CD4-positive, alpha-beta T cell (primary cell): ENCODE results near the gene SPIN1. TPM values are rescaled to one million over a fixed set of nuclear protein-coding genes. Genes with fewer than 3 reads are reported as not detected.
"Not testable (repeated sequence)": the region's sequence is repeated elsewhere in the genome, so short reads cannot be mapped to it uniquely, and the experiment has no call there.

Experiments
- ATAC-seq: fragments of 200-7000 bp; cut with Tn5 transposase; one replicate; pipeline ENCODE4 v1.10.0; 2022; ENCODE audit warnings: mild to moderate bottlenecking; ENCODE audit not compliant: poor library complexity
- CTCF ChIA-PET: fragments of 350-600 bp; sonication (Branson Sonifier 250); formaldehyde crosslinking; loops from one replicate; lab custom pipeline; 2021; ENCODE audit warnings: antibody characterized with exemption, inconsistent platforms; lab: Charles Lee
- POLR2A ChIA-PET: fragments of 350-600 bp; sonication (Branson Sonifier 250); formaldehyde crosslinking; loops from one replicate; lab custom pipeline; 2021; ENCODE audit warnings: antibody characterized with exemption, inconsistent platforms; lab: Charles Lee
- DNase-seq, 14 experiments: peaks; one replicate each; pipeline ENCODE4 v3.0.0-alpha.2; 2013 to 2020; ENCODE audit warnings: mixed read lengths in 2 of 14
- H3K27ac ChIP-seq, 2 donors: one replicate each; pipeline versions ENCODE4 v1.5.1 to v1.7.0; 2013; ENCODE audit warnings: low read length in 2 of 2, low read depth in 1 of 2, mild to moderate bottlenecking in 1 of 2
- H3K27me3 ChIP-seq, 2 experiments: 1 replicate in 1 of 2; 2 replicates in 1 of 2; pipeline versions ENCODE4 v1.6.1 to v1.7.0; 2013; ENCODE audit warnings: low read length in 2 of 2, control low read depth in 1 of 2, mild to moderate bottlenecking in 1 of 2, moderate library complexity in 1 of 2; ENCODE audit not compliant: insufficient read depth in 2 of 2, control insufficient read depth in 1 of 2
- H3K36me3 ChIP-seq: one replicate; pipeline ENCODE4 v1.6.1; 2013; ENCODE audit warnings: low read length, control low read depth; ENCODE audit not compliant: insufficient read depth
- H3K4me1 ChIP-seq: one replicate; pipeline ENCODE4 v1.6.1; 2013; ENCODE audit warnings: low read length, control low read depth; ENCODE audit not compliant: insufficient read depth
- H3K4me3 ChIP-seq: one replicate; pipeline ENCODE4 v1.5.1; 2013; ENCODE audit warnings: mild to moderate bottlenecking, low read length, moderate library complexity
- H3K9me3 ChIP-seq, 2 experiments: 1 replicate in 1 of 2; 2 replicates in 1 of 2; pipeline versions ENCODE4 v1.6.1 to v1.7.0; 2013; ENCODE audit warnings: low read length in 2 of 2, mild to moderate bottlenecking in 2 of 2, control low read depth in 1 of 2, moderate library complexity in 1 of 2; ENCODE audit not compliant: control insufficient read depth in 1 of 2, insufficient read depth in 1 of 2
- H3K27ac Mint-ChIP-seq: one replicate; pipeline ENCODE4 v1.8.0; 2020; ENCODE audit warnings: mixed read lengths
- H3K27me3 Mint-ChIP-seq: one replicate; pipeline ENCODE4 v1.8.0; 2021; ENCODE audit warnings: mixed read lengths
- H3K36me3 Mint-ChIP-seq: one replicate; pipeline ENCODE4 v1.8.0; 2021; ENCODE audit warnings: low read depth, mixed read lengths
- H3K4me1 Mint-ChIP-seq: one replicate; pipeline ENCODE4 v1.8.0; 2021; ENCODE audit warnings: low read depth, mixed read lengths
- H3K4me3 Mint-ChIP-seq: one replicate; pipeline ENCODE4 v1.8.0; 2020; ENCODE audit warnings: mild to moderate bottlenecking, mixed read lengths
- H3K9me3 Mint-ChIP-seq: one replicate; pipeline ENCODE4 v1.8.0; 2020; ENCODE audit warnings: mixed read lengths
- CTCF ChIP-seq: fragments of 200-600 bp; IDR thresholded peaks from one replicate; pipeline ENCODE4 v1.8.0; 2022; ENCODE audit warnings: antibody characterized with exemption, mild to moderate bottlenecking
- intact Hi-C, 2 experiments: fragments of 100-400 bp; cut with DNase I in 1 of 2; cut with micrococcal nuclease in 1 of 2; formaldehyde crosslinking; loops; one replicate each; pipeline versions ENCODE4 v1.15.1 to v1.9.0; 2023 to 2025; cut with DNase I, micrococcal nuclease
- total RNA-seq, 174 experiments: library from RNA in 2 of 174; stranded (reverse) in 2 of 174; gene quantifications; one replicate each; pipeline ENCODE4 v1.2.3 and lab custom pipeline; 2021 to 2026

Gene SPIN1
- total RNA-seq, 2 experiments from 2014 or later = 27.7 to 30.3 TPM

DNA sequence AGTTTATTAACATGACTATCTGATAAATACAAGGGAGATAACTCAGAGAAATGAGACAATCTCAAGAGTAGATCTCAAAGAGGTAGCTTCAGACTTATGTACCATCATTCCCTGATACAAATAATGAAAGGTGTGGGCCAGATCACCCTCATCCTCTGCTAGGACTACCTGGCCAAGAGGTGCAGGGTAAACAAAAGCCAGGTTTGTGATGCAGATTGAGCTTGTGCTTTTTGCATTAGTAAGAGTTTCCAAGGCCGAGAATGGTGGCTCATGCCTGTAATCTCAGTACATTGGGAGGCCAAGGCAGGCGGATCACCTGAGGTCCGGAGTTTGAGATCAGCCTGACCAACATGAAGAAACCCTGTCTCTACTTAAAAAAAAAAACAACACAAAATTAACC is 8.9 kb upstream of the SPIN1 start:
- Histone ChIP-seq H3K27ac (no peak overlapping the region), H3K4me1 (no peaks in the 10 kb centered on the region), H3K27me3 (no peaks in the 10 kb centered on the region), H3K36me3 (no peaks in the 10 kb centered on the region), H3K4me3 (no peak overlapping the region), H3K9me3 (peaks cover 0 to 11% of the 10 kb centered on the region in 2 experiments)
- ATAC-seq = no peak
- Mint-ChIP-seq H3K27me3 (no peaks in the 10 kb centered on the region), H3K9me3 (peaks cover 2% of the 10 kb centered on the region), H3K4me3 (no peak overlapping the region), H3K4me1 (no peaks in the 10 kb centered on the region), H3K36me3 (no peaks in the 10 kb centered on the region), H3K27ac (no peak overlapping the region)
- DNase-seq = no peak
- TF ChIP-seq CTCF = no peak
- intact Hi-C loops = no loop called here
- ChIA-PET CTCF (no interaction called here), POLR2A (no interaction called here)

DNA sequence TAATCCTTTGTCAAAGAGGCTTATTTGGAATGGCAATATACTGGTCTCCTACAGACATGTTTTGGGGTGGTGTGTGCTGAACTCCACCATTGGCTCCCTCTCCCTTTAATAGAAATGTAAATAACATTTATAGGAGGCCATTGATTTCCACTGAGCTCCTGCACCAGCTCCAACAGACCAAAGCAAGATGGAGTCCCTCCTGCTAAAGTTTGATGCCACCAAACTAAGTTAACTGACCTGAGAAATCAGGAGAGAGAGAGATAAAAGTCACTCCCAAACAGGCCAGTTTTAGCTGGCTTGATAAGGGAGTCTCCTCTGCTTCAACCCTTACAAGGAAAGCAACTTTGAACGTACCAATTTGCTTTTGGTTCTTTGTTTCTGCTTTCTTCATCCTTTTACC is 8.1 kb upstream of the SPIN1 start:
- no peaks in the 10 kb centered on the region for H3K36me3 ChIP-seq
- peaks cover 2% of the 10 kb centered on the region for H3K9me3 Mint-ChIP-seq
- H3K4me3 Mint-ChIP-seq = no peak overlapping the region
- H3K9me3 ChIP-seq = peaks cover 0 to 11% of the 10 kb centered on the region in 2 experiments
- ChIA-PET CTCF (no interaction called here), POLR2A (no interaction called here)
- H3K27me3 ChIP-seq = no peaks in the 10 kb centered on the region
- no peaks in the 10 kb centered on the region for H3K36me3 Mint-ChIP-seq
- intact Hi-C loops = loop anchor here in 1 of 2 experiments (10.0 kb wide), 1 partner anchor 205 kb away; no protein-coding TSS in a partner anchor
- ATAC-seq = no peak
- no peak overlapping the region for H3K27ac Mint-ChIP-seq
- no peak for DNase-seq
- H3K4me3 ChIP-seq = no peak overlapping the region
- no peaks in the 10 kb centered on the region for H3K4me1 Mint-ChIP-seq
- TF ChIP-seq CTCF = no peak
- H3K27me3 Mint-ChIP-seq = no peaks in the 10 kb centered on the region
- H3K4me1 ChIP-seq = no peaks in the 10 kb centered on the region
- H3K27ac ChIP-seq = no peak overlapping the region

- H3K4me1 Mint-ChIP-seq, ATAC-seq, H3K27me3 Mint-ChIP-seq, H3K4me3 ChIP-seq, H3K36me3 ChIP-seq, H3K27ac Mint-ChIP-seq, H3K27ac ChIP-seq, H3K4me3 Mint-ChIP-seq, DNase-seq, POLR2A ChIA-PET, H3K36me3 Mint-ChIP-seq, H3K4me1 ChIP-seq, H3K9me3 Mint-ChIP-seq, H3K27me3 ChIP-seq: not testable (repeated sequence)
- H3K9me3 ChIP-seq = peaks cover 0 to 11% of the 10 kb centered on the region in 2 experiments
- CTCF ChIA-PET = interaction anchor here (0.6 kb wide), 1 partner anchor 26 kb away, joined by 3 read pairs; no protein-coding TSS in a partner anchor
- intact Hi-C loops = loop anchor here in 1 of 2 experiments (10.0 kb wide), 1 partner anchor 207 kb away; no protein-coding TSS in a partner anchor
Observed at GRCh38 chr9:88381322-88381721, 6.9 kb upstream of the SPIN1 start.

DNA sequence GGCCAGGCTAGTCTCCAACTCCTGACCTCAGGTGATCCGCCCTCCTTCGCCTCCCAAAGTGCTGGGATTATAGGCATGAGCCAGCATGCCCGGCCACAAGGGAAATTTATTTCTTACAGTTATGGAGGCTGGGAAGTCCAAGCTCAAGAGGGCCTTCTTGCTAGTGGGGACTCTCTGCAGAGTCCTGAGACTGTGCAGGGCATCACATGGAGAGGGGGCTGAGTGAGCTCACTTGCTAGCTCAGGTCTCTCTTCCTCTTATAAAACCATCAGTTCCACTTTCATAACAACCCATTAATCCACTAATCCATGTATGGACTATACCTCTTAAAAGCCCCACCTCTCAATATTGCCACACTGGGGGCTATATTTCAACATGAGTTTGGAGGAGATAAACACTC is 5.1 kb upstream of the SPIN1 start:
- intact Hi-C loops = loop anchor here in 1 of 2 experiments (10.0 kb wide), 1 partner anchor 208 kb away; no protein-coding TSS in a partner anchor
- CTCF ChIA-PET = no interaction called here
- Mint-ChIP-seq H3K36me3 (peaks cover 10% of the 10 kb centered on the region), H3K27ac (no peak overlapping the region), H3K9me3 (no peaks in the 10 kb centered on the region), H3K4me3 (no peak overlapping the region), H3K4me1 (peaks cover 9% of the 10 kb centered on the region), H3K27me3 (no peaks in the 10 kb centered on the region)
- Histone ChIP-seq H3K4me3 (no peak overlapping the region), H3K36me3 (no peaks in the 10 kb centered on the region), H3K27me3 (no peaks in the 10 kb centered on the region), H3K9me3 (no peaks in the 10 kb centered on the region), H3K4me1 (peaks cover 11% of the 10 kb centered on the region), H3K27ac (no peak overlapping the region)
- DNase-seq (no peak), ATAC-seq (no peak)
- POLR2A ChIA-PET = no interaction called here
- TF ChIP-seq CTCF = no peak

- CTCF ChIA-PET, H3K27me3 Mint-ChIP-seq, H3K9me3 Mint-ChIP-seq, ATAC-seq, H3K9me3 ChIP-seq, H3K4me3 ChIP-seq, H3K27ac ChIP-seq, H3K27me3 ChIP-seq, DNase-seq, POLR2A ChIA-PET, H3K36me3 ChIP-seq: not testable (repeated sequence)
- H3K36me3 Mint-ChIP-seq = peaks cover 15% of the 10 kb centered on the region
- peaks cover 26% of the 10 kb centered on the region for H3K4me1 Mint-ChIP-seq
- intact Hi-C loops = loop anchor here (2.0 to 10.0 kb wide), 4 partner anchors 64 to 931 kb away; partner anchors contain the start of genes CDK20 (in 2 of the 2) and SECISBP2 (in 1 of the 2)
- peaks cover 15% of the 10 kb centered on the region for H3K4me1 ChIP-seq
- H3K27ac Mint-ChIP-seq = peak overlapping the region; percentile 100
- H3K4me3 Mint-ChIP-seq = peak overlapping the region; percentile 49
Observed at GRCh38 chr9:88386137-88386536, 2.1 kb upstream of the SPIN1 start.
